Effector memory CD4-positive, alpha-beta T cell (primary cell): ENCODE data around the gene TIAM2.
"Not testable (repeated sequence)": the region's sequence is repeated elsewhere in the genome, so short reads cannot be mapped to it uniquely, and the experiment has no call there.

ENCODE experiments used
- DNase-seq, 3 donors: peaks; one replicate each; pipeline ENCODE4 v3.0.0-alpha.2; 2020
- H3K27ac ChIP-seq: 2 replicates; pipeline ENCODE4 v1.7.0; 2013; ENCODE audit warnings: mild to moderate bottlenecking, low read length, moderate library complexity; ENCODE audit not compliant: insufficient read depth, poor library complexity, severe bottlenecking
- H3K27me3 ChIP-seq: replicated peaks from 2 replicates; pipeline ENCODE4 v1.7.0; 2013; ENCODE audit warnings: mild to moderate bottlenecking, low read length; ENCODE audit not compliant: insufficient read depth, control insufficient read depth, poor library complexity, severe bottlenecking
- H3K36me3 ChIP-seq: 2 replicates; pipeline ENCODE4 v1.7.0; 2013; ENCODE audit warnings: mild to moderate bottlenecking, low read length, moderate library complexity; ENCODE audit not compliant: control insufficient read depth, insufficient read depth
- H3K4me1 ChIP-seq: 2 replicates; pipeline ENCODE4 v1.7.0; 2013; ENCODE audit warnings: low read length, mild to moderate bottlenecking; ENCODE audit not compliant: control insufficient read depth, insufficient read depth, poor library complexity, severe bottlenecking
- H3K4me3 ChIP-seq: 2 replicates; pipeline ENCODE4 v1.7.0; 2013; ENCODE audit warnings: low read length, low read depth, mild to moderate bottlenecking; ENCODE audit not compliant: insufficient read depth, poor library complexity, severe bottlenecking
- H3K9me3 ChIP-seq: 2 replicates; pipeline ENCODE4 v1.7.0; 2013; ENCODE audit warnings: mild to moderate bottlenecking, low read length, moderate library complexity; ENCODE audit not compliant: control insufficient read depth

The TIAM2 gene

DNA sequence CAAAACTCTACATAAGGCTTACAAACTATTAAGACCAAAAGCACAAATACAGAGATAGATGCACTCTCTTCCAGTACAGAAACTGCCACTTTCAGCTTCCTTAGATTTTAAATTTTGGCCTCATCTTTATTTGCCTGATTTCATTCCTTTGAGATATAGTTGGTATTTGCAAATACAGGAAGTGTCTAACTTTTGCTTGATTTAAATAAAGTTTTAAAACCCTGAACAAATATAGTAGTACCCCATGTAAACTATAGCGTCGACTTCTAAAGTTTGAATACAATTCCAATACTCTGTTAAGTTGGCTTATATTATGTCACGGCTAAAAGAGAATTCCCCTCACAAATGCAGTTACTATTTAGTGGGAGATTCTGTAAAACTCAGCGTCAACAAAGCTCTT is 267.5 kb downstream of the TIAM2 start:
- H3K27ac ChIP-seq = no peak overlapping the region
- H3K4me1 ChIP-seq = no peaks in the 10 kb centered on the region
- H3K9me3 ChIP-seq = no peaks in the 10 kb centered on the region
- H3K36me3 ChIP-seq = peaks cover 33% of the 10 kb centered on the region
- H3K27me3 ChIP-seq = no peaks in the 10 kb centered on the region
- H3K4me3 ChIP-seq = no peak overlapping the region
- no peak for DNase-seq

DNA sequence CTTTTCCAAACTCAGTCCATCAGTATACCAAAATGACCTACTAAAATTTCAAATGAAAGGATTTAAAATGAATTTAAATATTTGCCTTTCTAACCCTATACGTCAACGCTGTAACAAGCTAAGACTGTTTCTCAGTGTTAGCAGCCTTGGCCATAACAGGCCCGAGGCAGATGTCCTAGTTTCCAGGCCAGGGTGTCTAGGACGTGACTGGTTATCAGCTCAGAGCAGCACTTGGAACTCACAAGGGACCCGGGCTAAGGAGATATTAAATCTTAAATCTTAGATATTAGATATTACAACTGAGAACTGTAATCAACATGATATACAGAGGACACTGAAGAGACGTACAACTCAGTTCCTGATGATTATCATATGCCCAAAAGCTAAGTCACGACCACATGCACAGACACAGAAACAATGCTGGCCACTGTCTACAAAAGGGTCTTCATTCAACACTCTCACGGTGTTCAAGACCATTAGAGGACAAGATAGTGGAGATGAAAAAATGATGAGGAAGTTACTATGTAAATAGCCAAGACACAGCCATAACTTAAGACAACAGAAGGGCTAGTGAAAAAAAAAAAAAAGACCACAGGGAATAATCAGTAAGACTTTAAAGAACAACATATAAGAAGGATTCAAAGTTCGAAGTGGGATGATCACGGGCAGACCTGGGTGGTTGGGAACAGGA is 268.4 kb downstream of the TIAM2 start, which contains the start of gene CLDN20:
Gene CLDN20 (plus strand): TSS at position 641 of the 691 bp plus-strand sequence. CDS start 11,707 bp downstream, outside the sequence.
- peaks cover 30% of the 10 kb centered on the region for H3K36me3 ChIP-seq
- no peaks in the 10 kb centered on the region for H3K9me3 ChIP-seq
- H3K4me1 ChIP-seq = no peaks in the 10 kb centered on the region
- no peaks in the 10 kb centered on the region for H3K27me3 ChIP-seq
- no peak for DNase-seq
- no peak within 1 kb of the TSS for H3K4me3 ChIP-seq
- H3K27ac ChIP-seq = no peak within 1 kb of the TSS

DNA sequence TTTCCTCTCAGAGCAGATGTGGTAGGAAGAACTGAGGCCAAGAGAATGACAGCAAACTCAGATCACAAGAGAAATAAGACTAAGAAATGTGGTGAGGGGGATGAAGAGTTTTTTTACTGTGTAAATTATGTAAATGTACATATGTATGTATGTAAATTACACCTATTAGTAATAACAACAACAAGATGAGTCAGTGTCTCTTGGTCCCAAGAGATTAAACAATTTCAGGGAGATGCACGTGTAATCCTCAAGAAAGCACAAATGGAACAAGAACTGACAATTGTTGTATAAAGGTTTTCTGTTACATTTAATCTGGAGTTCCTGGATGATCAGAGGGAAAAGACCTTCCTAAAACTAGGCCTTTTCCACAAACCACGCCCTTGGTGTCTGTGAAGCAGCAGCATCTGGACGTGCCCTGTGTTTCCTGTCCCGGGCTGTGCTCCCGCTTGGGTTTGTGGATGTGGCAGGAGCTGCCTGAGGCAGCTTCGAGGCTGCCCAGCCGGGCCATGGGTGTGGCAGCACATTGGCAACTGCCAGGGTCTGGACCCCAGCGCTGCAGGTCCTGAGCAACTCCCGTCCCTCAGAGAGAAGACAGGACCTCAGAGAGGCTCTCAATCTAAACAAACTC is 269.7 kb downstream of the TIAM2 start:
- Histone ChIP-seq H3K4me1 (no peaks in the 10 kb centered on the region), H3K9me3 (no peaks in the 10 kb centered on the region), H3K27ac (no peak overlapping the region), H3K4me3 (no peak overlapping the region), H3K36me3 (peaks cover 17% of the 10 kb centered on the region), H3K27me3 (no peaks in the 10 kb centered on the region)
- no peak for DNase-seq

DNA sequence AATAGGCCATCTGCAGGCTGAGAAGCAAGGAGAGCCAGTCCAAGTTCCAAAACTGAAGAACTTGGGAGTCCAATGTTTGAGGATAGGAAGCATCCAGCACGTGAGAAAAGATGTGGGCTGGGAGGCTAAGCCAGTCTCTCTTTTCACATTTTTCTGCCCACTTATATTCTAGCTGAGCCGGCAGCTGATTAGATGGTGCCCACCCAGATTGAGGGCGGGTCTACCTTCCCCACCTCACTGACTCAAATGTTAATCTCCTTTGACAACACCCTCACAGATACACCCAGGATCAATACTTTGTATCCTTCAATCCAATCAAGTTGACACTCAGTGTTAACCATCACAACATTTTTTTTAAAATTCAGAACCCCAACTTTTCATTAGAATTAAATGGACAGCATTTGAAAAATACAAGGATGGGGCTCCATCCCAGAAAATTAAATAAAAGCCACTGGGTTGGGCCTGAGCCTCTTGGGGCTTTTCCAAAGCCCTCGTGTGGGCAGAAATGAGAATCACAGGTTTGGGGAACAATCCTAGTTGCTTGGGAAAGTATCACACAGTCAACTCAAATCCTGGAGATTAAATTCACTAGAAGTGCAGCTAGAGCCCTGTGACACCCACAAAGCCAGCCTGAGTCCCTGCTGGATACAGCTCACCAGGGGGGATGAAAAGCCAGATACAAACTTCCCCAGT is 270.9 kb downstream of the TIAM2 start:
- no peak for DNase-seq
- Histone ChIP-seq H3K27me3 (no peaks in the 10 kb centered on the region), H3K9me3 (no peaks in the 10 kb centered on the region), H3K36me3 (peaks cover 8% of the 10 kb centered on the region), H3K4me3 (no peak overlapping the region), H3K27ac (no peak overlapping the region), H3K4me1 (no peaks in the 10 kb centered on the region)

DNA sequence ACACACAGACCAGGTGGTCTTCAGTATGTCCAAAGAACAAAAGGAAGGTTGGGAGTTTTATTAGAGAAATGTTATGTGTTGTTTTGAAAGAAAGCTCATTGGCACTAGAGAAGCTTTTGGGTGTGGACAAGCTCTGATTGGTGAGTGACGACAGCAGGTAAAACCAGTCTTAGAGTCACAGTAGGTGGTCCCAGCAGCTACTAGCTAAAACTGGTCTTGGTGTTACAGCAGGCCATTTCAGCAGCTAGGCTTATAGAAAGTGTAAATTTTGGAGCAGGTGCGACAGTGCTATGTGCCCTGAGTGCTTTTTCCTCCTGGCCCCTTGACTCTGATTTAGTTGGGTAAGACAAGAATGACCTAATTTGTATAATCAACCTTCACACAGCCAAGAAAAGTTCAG is 272.3 kb downstream of the TIAM2 start:
- Histone ChIP-seq H3K27ac (no peak overlapping the region), H3K27me3 (no peaks in the 10 kb centered on the region), H3K9me3 (no peaks in the 10 kb centered on the region), H3K4me1 (no peaks in the 10 kb centered on the region), H3K36me3 (peaks cover 6% of the 10 kb centered on the region), H3K4me3 (no peak overlapping the region)
- no peak for DNase-seq

DNA sequence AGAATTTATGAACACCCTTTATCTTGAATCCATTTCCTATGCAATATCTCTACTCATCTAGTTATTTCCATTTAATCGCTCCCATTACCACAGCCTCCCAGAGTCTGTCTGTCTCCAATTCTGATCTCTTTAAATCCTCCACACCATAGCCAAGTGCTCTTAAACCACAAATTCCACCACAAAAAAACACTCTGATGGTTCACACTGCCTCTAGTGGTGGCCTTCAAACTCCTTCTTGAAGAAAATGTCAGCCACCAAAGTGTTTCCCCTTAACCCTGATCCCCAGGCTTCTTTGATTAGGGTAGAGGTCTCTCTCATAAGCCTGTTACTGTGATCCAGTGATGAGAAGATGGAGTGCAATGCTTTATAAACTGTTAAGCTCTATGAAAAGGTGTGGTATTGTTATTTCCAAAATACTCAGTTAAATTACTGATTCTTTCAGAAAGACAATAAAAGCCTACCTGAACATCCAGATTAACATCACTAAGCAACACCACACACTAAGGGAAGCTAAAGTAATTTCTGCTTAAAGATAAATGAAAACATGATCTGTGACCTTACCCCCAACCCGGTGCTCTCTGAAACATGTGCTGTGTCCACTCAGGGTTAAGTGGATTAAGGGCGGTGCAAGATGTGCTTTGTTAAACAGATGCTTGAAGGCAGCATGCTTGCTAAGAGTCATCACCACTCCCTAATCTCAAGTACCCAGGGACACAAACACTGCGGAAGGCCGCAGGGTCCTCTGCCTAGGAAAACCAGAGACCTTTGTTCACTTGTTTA is 273.2 kb downstream of the TIAM2 start:
- not testable (repeated sequence) for H3K36me3 ChIP-seq

DNA sequence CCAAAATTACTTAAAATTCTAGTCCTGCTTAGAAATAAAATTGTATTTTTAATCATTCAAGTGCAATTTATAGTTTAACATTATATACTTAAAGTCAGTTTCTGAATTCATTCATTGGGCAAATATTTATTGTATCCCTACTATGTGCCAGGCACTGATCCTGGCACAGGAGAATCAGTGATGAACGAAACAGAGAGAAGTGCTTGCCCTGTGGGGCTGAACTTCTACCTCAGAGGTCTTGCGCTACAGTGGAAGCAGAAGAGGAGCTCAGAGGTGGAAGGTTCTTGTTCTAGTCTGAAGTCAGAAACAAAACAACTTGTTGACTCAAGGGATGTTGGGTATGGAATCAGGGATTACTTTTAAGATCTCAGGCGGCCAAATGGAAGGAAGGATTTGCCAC is 274.6 kb downstream of the TIAM2 start:
- no peak for DNase-seq
- H3K9me3 ChIP-seq = no peaks in the 10 kb centered on the region
- peaks cover 8% of the 10 kb centered on the region for H3K36me3 ChIP-seq
- no peaks in the 10 kb centered on the region for H3K4me1 ChIP-seq
- H3K27me3 ChIP-seq = no peaks in the 10 kb centered on the region
- H3K27ac ChIP-seq = no peak overlapping the region
- H3K4me3 ChIP-seq = no peak overlapping the region

More for the DNA sequence above, 273.2 kb downstream of the TIAM2 start:
- not testable (repeated sequence) for H3K27ac ChIP-seq, H3K4me1 ChIP-seq, H3K27me3 ChIP-seq, DNase-seq, H3K9me3 ChIP-seq, H3K4me3 ChIP-seq

DNA sequence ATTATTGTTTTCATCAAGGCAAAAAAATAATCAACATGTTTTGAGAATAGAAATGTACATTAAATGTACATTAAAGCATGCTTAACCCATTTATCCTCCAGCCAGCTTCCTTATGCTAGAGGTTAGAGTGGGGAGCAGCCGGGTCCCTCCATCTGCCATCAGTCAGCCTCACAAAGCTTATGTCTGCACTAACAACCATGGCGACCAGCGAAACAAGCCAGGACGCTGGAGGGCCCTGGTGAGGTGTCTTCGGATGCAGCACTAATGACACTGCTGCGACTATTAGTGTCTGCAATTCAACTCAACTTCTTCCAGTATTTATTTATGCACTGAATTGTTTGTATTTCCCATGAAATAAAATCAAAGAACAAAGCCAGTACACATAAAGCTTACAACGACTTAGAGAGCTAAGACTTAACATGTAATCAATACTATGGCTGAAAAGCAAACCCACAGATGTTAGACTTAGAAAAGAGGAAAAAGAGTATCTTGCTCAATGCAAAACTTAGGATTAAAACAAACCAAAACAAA is 275.5 kb downstream of the TIAM2 start:
- no peaks in the 10 kb centered on the region for H3K27me3 ChIP-seq
- no peaks in the 10 kb centered on the region for H3K4me1 ChIP-seq
- H3K27ac ChIP-seq = no peak overlapping the region
- peaks cover 11% of the 10 kb centered on the region for H3K36me3 ChIP-seq
- H3K4me3 ChIP-seq = no peak overlapping the region
- DNase-seq = no peak
- H3K9me3 ChIP-seq = no peaks in the 10 kb centered on the region

DNA sequence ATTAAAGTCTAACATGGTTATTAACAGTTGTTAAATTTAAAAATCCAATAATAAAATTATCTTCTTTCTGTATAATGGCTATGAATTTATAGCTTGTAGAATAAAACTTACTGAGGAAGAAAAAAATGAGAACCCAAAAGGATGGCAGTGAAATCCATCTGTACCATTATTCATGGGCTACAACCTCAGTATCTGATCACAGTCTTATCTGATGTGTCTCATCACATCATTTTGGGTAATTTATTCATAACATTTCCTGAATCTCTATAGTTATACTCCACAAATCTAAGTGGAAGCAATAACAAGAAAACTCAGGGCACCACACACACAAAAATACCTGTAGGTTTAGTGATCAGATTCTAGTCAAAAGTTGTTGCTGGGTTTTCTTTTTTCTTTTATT is 276.0 kb downstream of the TIAM2 start:
- Histone ChIP-seq H3K27ac (no peak overlapping the region), H3K36me3 (peaks cover 11% of the 10 kb centered on the region), H3K9me3 (no peaks in the 10 kb centered on the region), H3K4me1 (no peaks in the 10 kb centered on the region), H3K27me3 (no peaks in the 10 kb centered on the region), H3K4me3 (no peak overlapping the region)
- no peak for DNase-seq
